Renal pelvis (tissue), 4 donors: Measurements from ENCODE around the gene COL18A1. TPM values are rescaled to one million over a fixed set of nuclear protein-coding genes. Genes with fewer than 3 reads are reported as not detected.

Experiments used
- DNase-seq: peaks from one replicate; pipeline ENCODE4 v3.0.0-alpha.2; 2013
- polyA plus RNA-seq, 3 donors: library from polyadenylated mRNA; unstranded; fragments of 120-200 nt; gene quantifications; one replicate each; pipeline ENCODE4 v1.2.1, GENCODE V29; 2013; ENCODE audit not compliant: insufficient read length in 3 of 3

COL18A1 gene
- polyA plus RNA-seq, 3 donors, result 174 to 228 (median 196) TPM

DNA sequence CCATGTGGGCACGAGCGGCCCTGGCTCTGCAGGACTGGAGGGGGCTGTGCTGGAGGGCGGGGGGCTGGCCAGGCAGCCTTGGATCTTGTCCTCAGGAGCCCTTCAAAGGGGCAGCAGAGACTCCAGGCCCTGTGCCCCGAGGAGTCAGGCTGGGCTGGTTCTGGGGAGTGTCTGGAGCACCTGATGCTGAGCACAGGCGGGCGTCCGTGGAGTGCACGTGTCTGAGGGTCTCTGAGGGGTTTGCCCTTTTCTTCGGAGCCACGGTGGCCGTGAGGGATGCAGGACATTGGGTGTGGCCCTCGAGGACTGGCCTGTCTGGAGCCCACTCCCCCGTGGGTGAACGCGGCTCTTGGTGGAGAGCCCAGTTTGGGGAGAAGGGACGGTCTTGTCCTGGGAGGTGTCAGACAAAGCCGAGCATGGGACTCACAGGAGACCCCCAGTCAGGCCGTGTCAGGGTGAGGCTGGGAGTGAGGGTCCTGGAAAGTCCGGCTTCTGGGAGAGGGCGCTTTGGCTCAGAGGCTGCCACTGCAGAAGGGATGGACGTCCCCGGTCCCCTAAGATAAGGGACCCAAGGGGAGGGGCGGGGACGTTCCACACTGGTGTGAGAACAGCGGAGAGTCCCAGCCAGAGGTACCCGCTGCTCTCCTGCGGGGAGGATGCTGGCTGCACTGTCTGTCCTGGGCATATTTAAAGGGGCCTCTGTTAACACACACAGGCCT is 60.8 kb downstream of the COL18A1 start:
- DNase-seq, result no peak

- DNase-seq, result no peak
Measured at GRCh38 chr21:45466330-45467220, 61.6 kb downstream of the COL18A1 start.

- no peak for DNase-seq
Measured at GRCh38 chr21:45467221-45467779, 62.3 kb downstream of the COL18A1 start.

DNA sequence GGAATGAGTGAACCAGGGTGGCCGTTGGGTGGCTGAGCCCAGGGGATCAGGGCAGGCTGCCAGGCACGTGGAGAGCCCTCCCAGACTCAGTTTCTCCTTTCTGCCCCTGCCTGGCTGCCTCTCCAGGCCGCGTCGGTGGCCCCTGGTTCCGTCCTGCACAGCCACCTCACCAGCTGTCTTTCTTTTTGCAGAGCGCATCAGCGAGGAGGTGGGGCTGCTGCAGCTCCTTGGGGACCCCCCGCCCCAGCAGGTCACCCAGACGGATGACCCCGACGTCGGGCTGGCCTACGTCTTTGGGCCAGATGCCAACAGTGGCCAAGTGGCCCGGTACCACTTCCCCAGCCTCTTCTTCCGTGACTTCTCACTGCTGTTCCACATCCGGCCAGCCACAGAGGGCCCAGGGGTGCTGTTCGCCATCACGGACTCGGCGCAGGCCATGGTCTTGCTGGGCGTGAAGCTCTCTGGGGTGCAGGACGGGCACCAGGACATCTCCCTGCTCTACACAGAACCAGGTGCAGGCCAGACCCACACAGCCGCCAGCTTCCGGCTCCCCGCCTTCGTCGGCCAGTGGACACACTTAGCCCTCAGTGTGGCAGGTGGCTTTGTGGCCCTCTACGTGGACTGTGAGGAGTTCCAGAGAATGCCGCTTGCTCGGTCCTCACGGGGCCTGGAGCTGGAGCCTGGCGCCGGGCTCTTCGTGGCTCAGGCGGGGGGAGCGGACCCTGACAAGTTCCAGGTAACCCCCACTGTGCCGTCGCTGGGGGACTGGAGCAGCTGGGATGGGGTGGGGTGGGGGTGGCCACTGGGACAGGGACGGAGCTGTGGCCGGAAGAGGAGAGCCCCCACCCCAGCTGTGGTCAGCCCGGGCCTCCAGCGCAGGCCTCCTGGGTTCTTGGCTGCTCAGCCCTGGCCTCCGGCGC is 63.3 kb downstream of the COL18A1 start:
- no peak for DNase-seq

DNA sequence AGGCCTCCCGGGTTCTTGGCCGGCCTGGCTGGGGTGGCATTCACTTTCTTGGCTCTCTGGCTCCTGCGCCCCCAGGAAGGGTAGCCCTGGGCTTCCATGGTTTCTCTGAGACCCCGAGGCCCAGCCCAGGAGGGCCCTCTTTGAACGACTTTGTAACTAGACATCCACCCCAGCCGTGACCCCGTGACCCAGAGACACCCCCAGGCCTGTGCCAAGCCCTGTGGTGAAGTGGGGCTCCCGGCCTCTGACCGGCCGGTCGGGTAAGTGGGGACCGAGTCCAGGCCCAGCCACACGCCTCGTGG is 64.0 kb downstream of the COL18A1 start:
- DNase-seq, result no peak

- peak; percentile 33 for DNase-seq
Measured at GRCh38 chr21:45469273-45470086, 64.5 kb downstream of the COL18A1 start.

DNA sequence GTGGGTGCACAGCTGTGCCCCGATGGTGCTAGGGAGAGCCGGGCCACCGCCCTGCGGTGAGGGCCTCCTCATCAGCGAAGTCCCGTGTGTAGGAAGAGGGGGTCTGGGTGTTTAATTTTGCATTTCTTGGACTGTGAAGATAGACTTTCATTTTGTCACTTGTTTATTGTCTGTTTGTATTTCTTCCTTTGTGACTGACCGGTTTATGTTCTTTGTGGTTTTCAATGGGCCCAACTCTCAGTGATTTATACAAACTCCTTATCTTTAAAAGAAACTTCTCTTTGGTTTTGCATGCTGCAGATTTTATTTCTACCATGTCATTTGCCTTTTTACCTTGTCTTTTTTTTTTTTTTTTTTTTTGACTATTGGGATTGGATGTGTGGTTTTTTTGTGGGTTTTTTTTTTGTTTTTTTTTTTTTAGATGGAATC is 65.1 kb downstream of the COL18A1 start:
- DNase-seq, result peak; percentile 35

- no peak for DNase-seq
Measured at GRCh38 chr21:45470773-45471524, 66.0 kb downstream of the COL18A1 start.

DNA sequence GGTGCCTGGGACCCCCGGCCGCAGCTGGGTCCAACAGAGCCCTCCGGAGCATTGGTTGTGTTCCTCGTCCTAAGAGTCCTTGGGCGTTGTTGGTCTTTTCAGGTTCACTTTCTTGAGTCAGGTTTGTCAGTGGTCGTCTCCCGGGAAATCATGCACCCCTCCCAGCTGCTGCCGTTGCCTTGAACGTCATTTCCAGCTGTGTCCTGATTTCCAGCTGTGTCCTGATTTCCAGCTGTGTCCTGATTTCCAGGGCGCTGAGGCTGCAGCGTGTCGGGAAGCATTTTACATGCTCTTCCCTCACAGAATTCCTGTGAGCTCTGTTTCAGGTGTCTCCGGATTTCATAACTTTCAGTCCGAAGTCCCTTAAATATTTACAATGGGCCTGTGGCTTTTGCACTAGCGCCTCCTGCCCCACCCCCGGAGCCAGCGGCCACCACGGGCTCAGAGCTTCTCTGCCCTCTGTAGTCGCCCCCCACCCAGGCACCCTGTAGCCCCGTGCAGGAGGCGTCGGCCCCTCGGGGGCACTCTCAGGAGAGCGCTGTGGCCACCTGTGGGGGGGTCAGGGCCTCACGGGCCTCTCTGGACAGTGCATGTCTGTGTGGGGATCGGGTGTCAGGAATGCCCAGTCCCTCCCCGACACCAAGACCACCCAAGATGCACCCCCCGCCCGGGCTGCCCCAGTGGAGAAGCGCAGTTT is 66.7 kb downstream of the COL18A1 start:
- DNase-seq, result peak; percentile 41

DNA sequence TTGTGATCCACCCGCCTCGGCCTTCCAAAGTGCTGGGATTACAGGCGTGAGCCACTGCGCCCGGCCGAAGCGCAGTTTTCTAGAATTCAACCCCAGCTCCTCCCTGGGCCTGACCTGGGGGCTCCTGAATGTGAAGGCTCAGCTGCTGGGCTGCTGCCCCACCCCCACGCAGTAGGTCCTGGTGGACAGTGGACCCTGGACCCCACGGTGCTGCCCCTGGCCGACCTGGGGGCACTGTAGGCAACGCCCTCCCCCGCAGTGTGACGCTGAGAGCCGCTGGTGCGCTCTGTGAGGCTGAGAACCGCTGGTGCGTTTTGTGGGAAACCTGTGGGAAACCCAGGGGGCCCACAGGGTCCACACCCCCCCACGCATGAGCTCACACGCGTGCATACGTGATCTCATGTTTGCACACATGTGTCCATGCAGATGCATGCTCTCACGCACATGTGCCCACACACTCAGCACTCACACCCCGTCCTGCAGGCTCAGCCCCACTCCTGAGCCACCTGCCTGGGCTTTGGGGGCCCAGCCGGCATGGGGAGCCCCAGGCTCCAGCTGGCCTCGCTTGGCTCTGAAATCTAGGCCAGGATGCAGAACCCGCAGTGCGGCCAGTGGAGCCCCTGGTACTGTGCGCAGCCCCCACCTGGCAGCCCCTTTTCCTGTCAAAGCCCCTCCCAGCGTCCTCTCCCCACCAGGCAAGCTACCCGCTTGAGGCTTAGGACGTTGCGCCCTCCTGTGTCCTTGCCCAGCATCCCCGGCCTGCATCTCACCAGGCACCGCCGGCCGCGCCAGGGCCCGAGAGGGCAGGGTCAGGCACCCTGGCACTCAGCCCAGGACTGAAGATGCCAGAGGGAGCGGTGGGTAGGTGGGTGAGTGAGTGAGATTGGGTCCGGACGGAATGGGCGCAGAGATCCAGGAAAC is 67.7 kb downstream of the COL18A1 start:
- DNase-seq, result no peak

DNA sequence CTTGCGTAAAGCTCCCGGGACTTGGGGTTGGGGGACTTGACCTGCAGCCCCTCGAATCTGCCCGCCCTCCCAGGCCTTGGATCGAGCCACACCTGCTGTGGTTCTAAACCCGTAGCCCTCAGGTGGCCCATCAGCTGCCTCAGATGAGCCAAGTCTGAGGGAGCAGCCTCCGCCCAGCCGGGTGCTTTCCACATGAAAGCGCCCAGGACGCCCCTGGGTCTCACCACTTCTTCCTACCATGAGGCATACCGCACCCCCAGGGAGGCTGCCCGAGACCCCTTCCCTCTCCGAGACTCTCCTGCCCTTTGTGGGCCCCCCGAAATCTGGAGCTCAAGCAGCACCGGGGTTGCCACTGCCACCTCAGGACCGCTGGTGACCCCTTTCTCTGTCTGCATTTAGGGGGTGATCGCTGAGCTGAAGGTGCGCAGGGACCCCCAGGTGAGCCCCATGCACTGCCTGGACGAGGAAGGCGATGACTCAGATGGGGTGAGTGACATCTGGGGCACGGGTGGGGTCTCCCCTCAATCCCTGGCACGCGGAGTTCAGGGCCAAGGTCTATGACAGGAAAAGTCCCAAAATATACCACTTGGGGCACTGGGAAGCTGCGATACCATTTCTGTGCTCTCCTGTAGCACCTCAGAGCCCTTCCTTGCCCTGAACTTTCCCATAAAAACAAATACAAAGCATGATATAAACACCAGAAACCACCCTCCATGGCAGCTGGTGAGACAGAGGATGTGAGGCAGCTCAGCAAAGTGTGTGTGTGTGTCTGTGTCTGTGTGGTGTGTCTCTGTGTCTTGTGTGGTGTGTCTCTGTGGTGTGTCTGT is 68.7 kb downstream of the COL18A1 start:
- no peak for DNase-seq

DNA sequence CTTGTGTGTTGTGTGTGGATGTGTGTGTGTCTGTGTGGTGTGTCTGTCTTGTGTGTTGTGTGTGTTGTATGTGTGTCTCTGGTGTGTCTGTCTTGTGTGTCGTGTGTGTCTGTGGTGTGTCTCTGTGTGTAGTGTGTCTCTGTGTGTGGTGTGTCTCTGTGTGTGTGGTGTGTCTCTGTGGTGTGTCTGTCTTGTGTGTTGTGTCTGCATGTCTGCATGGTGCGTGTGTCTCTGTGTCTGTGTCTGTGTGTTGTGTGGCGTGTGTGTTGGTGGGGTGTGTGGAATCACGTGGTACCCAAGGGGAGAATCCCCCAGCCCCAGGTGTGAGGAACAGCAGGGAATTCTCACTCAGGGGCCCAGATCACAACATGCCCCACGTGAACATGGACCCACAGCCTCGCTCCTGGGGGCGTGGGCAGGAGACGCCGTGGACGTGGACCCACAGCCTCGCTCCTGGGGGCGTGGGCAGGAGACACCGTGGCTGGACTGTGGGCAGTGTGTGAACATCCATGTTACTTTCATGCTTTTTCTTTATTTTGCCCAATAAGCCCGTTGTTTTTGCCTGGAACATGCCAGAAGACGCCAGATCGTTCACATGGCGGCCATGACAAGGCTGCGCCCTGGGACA is 69.5 kb downstream of the COL18A1 start:
- DNase-seq, result no peak

- no peak for DNase-seq
Measured at GRCh38 chr21:45475004-45475685, 70.2 kb downstream of the COL18A1 start.

GRCh38 chr21:45475797-45476570 is 71.0 kb downstream of the COL18A1 start:
- no peak for DNase-seq

DNA sequence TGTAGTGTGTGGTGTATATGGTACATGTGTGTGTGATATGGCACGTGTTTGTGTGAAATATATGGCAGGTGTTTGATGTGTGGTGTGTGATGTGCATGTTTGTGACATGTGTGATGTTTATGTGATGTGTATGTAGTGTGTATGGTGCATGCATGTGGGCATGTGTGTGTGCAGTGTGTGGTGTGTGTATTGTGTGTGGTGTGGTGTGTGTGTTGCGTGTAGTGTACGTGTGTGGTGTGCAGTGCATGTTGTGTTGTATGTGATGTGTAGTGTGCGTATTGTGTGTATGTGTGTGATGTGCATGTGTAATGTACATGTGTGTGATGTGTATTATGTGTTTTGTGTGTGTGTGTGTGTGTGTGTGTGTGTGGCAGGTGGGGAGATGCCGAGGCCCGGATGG is 71.6 kb downstream of the COL18A1 start:
- DNase-seq, result no peak
